ENCODE results near the gene GSTO1.
"Not testable (repeated sequence)": the region's sequence is repeated elsewhere in the genome, so short reads cannot be mapped to it uniquely, and the experiment has no call there.

Gene GSTO1

GRCh38 chr10:104234934-104235333, 19.8 kb upstream of the GSTO1 start:
- H3K27me3 ChIP-seq (ENCODE audit: insufficient read depth, low read length): peaks cover 12% of the 10 kb centered on the region; the same call in 1 of the 2 replicates
- H3K9me3 ChIP-seq (ENCODE audit: insufficient read depth, low read depth, low read length): peaks cover 22% of the 10 kb centered on the region
- no peaks in the 10 kb centered on the region for H3K4me1 ChIP-seq (ENCODE audit: insufficient read depth, low read length)
- no peaks in the 10 kb centered on the region for H3K36me3 ChIP-seq (ENCODE audit: insufficient read depth, low read depth, low read length)
- H3K9ac ChIP-seq (ENCODE audit: low read depth, low read length): no peak overlapping the region
- no peak overlapping the region for H3K4me3 ChIP-seq (ENCODE audit: low read length)
- H3K27ac ChIP-seq (ENCODE audit: low read length): no peak overlapping the region

DNA sequence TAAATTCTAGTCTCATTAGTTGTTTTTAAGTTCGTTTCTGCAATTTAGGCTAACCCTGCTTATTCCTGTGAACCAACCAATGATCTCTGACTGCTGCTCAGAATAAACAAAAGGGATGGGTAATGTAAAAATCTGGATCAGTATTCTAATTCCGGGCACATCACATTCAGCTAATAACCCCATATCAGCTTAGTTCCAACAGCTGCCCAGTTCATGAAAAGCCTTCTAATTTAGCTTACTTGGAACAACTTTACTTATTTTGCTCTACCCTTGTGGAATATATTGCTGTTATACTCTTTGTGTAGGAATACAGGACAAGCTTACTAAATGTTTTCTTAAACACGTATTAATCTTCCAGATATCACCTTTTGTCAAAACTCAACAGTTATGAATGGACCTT, 18.9 kb upstream of the GSTO1 start:
- no peak overlapping the region for H3K27ac ChIP-seq (ENCODE audit: low read length)
- peaks cover 10% of the 10 kb centered on the region; the same call in 1 of the 2 replicates for H3K27me3 ChIP-seq (ENCODE audit: insufficient read depth, low read length)
- no peak overlapping the region for H3K9ac ChIP-seq (ENCODE audit: low read depth, low read length)
- no peaks in the 10 kb centered on the region for H3K4me1 ChIP-seq (ENCODE audit: insufficient read depth, low read length)
- H3K4me3 ChIP-seq (ENCODE audit: low read length): no peak overlapping the region
- H3K9me3 ChIP-seq (ENCODE audit: insufficient read depth, low read depth, low read length): peaks cover 22% of the 10 kb centered on the region
- no peaks in the 10 kb centered on the region for H3K36me3 ChIP-seq (ENCODE audit: insufficient read depth, low read depth, low read length)

GRCh38 chr10:104240078-104240477, 14.6 kb upstream of the GSTO1 start:
- Histone ChIP-seq H3K4me3 (ENCODE audit: low read length) (no peak overlapping the region), H3K4me1 (ENCODE audit: insufficient read depth, low read length) (no peaks in the 10 kb centered on the region), H3K36me3 (ENCODE audit: insufficient read depth, low read depth, low read length) (no peaks in the 10 kb centered on the region), H3K9me3 (ENCODE audit: insufficient read depth, low read depth, low read length) (peaks cover 7% of the 10 kb centered on the region; the same call in 1 of the 2 replicates), H3K9ac (ENCODE audit: low read depth, low read length) (no peak overlapping the region), H3K27me3 (ENCODE audit: insufficient read depth, low read length) (no peaks in the 10 kb centered on the region), H3K27ac (ENCODE audit: low read length) (no peak overlapping the region)

GRCh38 chr10:104242545-104242944, 12.1 kb upstream of the GSTO1 start:
- no peaks in the 10 kb centered on the region for H3K9me3 ChIP-seq (ENCODE audit: insufficient read depth, low read depth, low read length)
- no peaks in the 10 kb centered on the region for H3K36me3 ChIP-seq (ENCODE audit: insufficient read depth, low read depth, low read length)
- no peaks in the 10 kb centered on the region for H3K4me1 ChIP-seq (ENCODE audit: insufficient read depth, low read length)
- H3K9ac ChIP-seq (ENCODE audit: low read depth, low read length): no peak overlapping the region
- H3K27ac ChIP-seq (ENCODE audit: low read length): no peak overlapping the region
- H3K27me3 ChIP-seq (ENCODE audit: insufficient read depth, low read length): no peaks in the 10 kb centered on the region
- H3K4me3 ChIP-seq (ENCODE audit: low read length): no peak overlapping the region

DNA sequence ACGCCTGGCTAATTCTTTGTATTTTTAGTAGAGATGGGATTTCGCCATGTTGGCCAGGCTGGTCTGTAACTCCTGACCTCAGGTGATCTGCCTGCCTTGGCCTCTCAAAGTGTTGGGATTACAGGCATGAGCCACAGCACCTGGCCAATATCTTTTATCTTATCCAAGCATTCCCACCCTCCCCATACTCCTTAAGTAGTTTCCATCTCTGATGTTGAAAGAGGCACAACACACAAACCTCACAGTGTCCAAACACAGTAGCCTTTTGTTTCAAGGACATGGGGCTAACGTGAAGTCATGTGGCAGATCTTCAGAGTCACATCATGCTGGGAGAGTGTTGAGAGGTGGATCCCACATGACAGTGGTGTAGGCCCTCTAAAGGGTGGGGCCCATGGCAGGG, 11.7 kb upstream of the GSTO1 start:
- H3K4me1 ChIP-seq (ENCODE audit: insufficient read depth, low read length); H3K9me3 ChIP-seq (ENCODE audit: insufficient read depth, low read depth, low read length); H3K27me3 ChIP-seq (ENCODE audit: insufficient read depth, low read length); H3K9ac ChIP-seq (ENCODE audit: low read depth, low read length); H3K36me3 ChIP-seq (ENCODE audit: insufficient read depth, low read depth, low read length); H3K4me3 ChIP-seq (ENCODE audit: low read length); H3K27ac ChIP-seq (ENCODE audit: low read length): not testable (repeated sequence)

DNA sequence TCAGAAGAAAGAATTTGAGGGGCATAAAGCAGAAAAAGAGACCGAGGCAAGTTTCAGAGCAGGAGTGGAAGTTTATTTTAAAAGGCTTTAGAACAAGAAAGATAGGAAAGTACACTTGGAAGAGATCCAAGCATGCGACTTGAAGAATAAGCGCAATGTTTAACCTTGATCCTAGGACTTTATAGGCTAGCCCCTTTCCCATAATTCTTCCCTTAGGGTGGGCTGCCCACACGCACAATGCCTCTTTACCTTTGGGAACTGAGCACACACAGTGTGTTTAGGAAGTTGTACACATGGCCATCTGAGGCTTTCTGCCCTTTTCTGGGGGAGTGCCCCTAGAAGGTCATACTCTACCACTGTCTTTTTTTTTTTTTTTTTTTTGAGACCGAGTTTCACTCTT, 11.2 kb upstream of the GSTO1 start:
- no peak overlapping the region for H3K9ac ChIP-seq (ENCODE audit: low read depth, low read length)
- no peak overlapping the region for H3K27ac ChIP-seq (ENCODE audit: low read length)
- no peaks in the 10 kb centered on the region for H3K4me1 ChIP-seq (ENCODE audit: insufficient read depth, low read length)
- no peak overlapping the region for H3K4me3 ChIP-seq (ENCODE audit: low read length)
- no peaks in the 10 kb centered on the region for H3K36me3 ChIP-seq (ENCODE audit: insufficient read depth, low read depth, low read length)
- no peaks in the 10 kb centered on the region for H3K9me3 ChIP-seq (ENCODE audit: insufficient read depth, low read depth, low read length)
- no peaks in the 10 kb centered on the region for H3K27me3 ChIP-seq (ENCODE audit: insufficient read depth, low read length)

DNA sequence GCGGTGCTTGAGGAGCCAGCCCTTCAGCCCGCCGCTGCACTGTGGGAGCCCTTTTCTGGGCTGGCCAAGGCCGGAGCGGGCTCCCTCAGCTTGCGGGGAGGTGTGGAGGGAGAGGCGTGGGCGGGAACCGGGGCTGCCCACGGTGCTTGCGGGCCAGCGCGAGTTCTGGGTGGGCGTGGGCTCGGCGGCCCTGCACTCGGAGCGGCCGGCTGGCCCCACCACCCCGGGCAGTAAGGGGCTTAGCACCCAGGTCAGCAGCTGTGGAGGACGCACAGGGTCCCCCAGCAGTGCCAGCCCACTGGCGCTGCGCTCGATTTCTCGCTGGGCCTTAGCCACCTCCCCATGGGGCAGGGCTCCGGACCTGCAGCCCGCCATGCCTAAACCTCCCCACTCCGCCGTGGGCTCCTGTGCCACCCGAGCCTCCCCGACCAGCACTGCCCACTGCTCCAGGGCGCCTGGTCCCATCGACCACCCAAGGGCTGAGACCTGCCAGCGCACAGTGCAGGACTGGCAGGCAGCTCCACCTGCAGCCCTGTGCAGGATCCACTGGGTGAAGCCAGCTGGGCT, 9.5 kb upstream of the GSTO1 start:
- Histone ChIP-seq H3K9me3 (ENCODE audit: insufficient read depth, low read depth, low read length) (no peaks in the 10 kb centered on the region), H3K9ac (ENCODE audit: low read depth, low read length) (no peak overlapping the region), H3K4me3 (ENCODE audit: low read length) (no peak overlapping the region), H3K4me1 (ENCODE audit: insufficient read depth, low read length) (no peaks in the 10 kb centered on the region), H3K27me3 (ENCODE audit: insufficient read depth, low read length) (no peaks in the 10 kb centered on the region), H3K27ac (ENCODE audit: low read length) (no peak overlapping the region), H3K36me3 (ENCODE audit: insufficient read depth, low read depth, low read length) (no peaks in the 10 kb centered on the region)

DNA sequence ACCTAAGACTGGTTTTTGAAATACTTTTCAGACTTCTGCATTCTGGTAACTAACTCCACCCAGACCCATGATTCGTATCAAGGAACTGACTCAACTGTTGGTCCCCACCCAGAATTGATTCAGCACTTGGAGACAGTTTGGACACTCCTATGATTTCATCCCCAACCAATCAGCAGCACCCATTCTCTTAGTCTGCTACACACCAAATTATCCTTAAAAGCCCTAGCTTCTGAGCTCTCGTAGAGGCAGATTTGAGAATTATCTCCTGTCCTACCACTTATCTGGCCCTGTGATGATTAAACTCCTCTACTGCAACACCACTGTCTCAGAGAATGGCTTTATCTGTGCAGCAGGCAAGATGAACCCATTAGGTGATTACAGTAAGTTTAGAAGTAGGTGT, 7.7 kb upstream of the GSTO1 start:
- Histone ChIP-seq H3K4me1 (ENCODE audit: insufficient read depth, low read length) (peaks cover 9% of the 10 kb centered on the region), H3K27me3 (ENCODE audit: insufficient read depth, low read length) (peaks cover 6% of the 10 kb centered on the region; the same call in 1 of the 2 replicates), H3K4me3 (ENCODE audit: low read length) (no peak overlapping the region), H3K9ac (ENCODE audit: low read depth, low read length) (no peak overlapping the region), H3K9me3 (ENCODE audit: insufficient read depth, low read depth, low read length) (no peaks in the 10 kb centered on the region), H3K27ac (ENCODE audit: low read length) (no peak overlapping the region), H3K36me3 (ENCODE audit: insufficient read depth, low read depth, low read length) (no peaks in the 10 kb centered on the region)

- no peak overlapping the region for H3K4me3 ChIP-seq (ENCODE audit: low read length)
- H3K27me3 ChIP-seq (ENCODE audit: insufficient read depth, low read length): peaks cover 13% of the 10 kb centered on the region; the same call in 1 of the 2 replicates
- H3K27ac ChIP-seq (ENCODE audit: low read length): no peak overlapping the region
- no peak overlapping the region for H3K9ac ChIP-seq (ENCODE audit: low read depth, low read length)
- H3K4me1 ChIP-seq (ENCODE audit: insufficient read depth, low read length): peaks cover 14% of the 10 kb centered on the region
- no peaks in the 10 kb centered on the region for H3K36me3 ChIP-seq (ENCODE audit: insufficient read depth, low read depth, low read length)
- no peaks in the 10 kb centered on the region for H3K9me3 ChIP-seq (ENCODE audit: insufficient read depth, low read depth, low read length)
Observed at GRCh38 chr10:104247513-104248146, 7.1 kb upstream of the GSTO1 start.

- Histone ChIP-seq H3K4me1 (ENCODE audit: insufficient read depth, low read length) (peaks cover 27% of the 10 kb centered on the region), H3K27me3 (ENCODE audit: insufficient read depth, low read length) (peaks cover 23% of the 10 kb centered on the region; the same call in 1 of the 2 replicates)
- not testable (repeated sequence) for H3K9ac ChIP-seq (ENCODE audit: low read depth, low read length); H3K27ac ChIP-seq (ENCODE audit: low read length); H3K4me3 ChIP-seq (ENCODE audit: low read length); H3K9me3 ChIP-seq (ENCODE audit: insufficient read depth, low read depth, low read length); H3K36me3 ChIP-seq (ENCODE audit: insufficient read depth, low read depth, low read length)
Observed at GRCh38 chr10:104248931-104249330, 5.8 kb upstream of the GSTO1 start.

DNA sequence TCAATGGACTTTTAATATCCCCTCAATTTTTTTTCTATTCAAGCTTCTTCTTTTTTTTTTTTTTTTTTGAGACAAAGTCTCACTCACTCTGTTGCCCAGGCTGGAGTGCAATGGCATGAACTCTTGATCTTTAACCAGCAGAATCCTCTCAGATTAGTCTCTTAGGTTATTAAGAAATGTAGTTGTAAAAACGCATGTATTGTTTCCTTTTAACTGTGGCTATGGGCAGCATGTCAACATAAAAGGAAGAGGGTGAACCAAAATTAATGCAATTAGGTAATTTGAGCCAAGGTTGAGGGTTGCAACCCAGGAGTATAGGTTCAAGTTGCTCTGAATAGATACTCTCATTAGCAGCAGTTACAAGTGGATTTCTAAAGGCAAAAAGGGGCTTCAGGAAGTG, 4.3 kb upstream of the GSTO1 start:
- peaks cover 36% of the 10 kb centered on the region for H3K27me3 ChIP-seq (ENCODE audit: insufficient read depth, low read length)
- H3K27ac ChIP-seq (ENCODE audit: low read length): no peak overlapping the region
- no peaks in the 10 kb centered on the region for H3K9me3 ChIP-seq (ENCODE audit: insufficient read depth, low read depth, low read length)
- H3K9ac ChIP-seq (ENCODE audit: low read depth, low read length): no peak overlapping the region
- peaks cover 32% of the 10 kb centered on the region for H3K4me1 ChIP-seq (ENCODE audit: insufficient read depth, low read length)
- H3K4me3 ChIP-seq (ENCODE audit: low read length): no peak overlapping the region
- H3K36me3 ChIP-seq (ENCODE audit: insufficient read depth, low read depth, low read length): no peaks in the 10 kb centered on the region

DNA sequence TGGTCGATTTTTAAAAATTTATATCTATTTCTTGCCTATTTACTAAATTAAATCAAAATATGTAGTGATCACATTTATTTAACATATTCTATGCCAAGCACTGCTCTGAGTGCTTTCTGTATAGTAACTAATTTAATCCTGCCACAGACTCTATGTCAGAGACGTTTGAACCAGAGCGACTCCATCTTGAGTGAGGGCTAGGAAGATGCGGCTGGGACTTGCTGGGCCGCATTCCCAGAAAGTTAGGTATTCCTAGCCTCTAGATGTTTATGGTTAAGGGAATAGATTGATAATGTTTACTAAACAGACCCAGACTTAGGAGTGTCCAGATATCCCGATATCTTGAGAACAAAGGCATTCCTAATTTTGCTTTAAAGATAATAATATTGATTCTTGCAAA, 3.2 kb upstream of the GSTO1 start:
- Histone ChIP-seq H3K27me3 (ENCODE audit: insufficient read depth, low read length) (peaks cover 47% of the 10 kb centered on the region), H3K9ac (ENCODE audit: low read depth, low read length) (no peak overlapping the region), H3K4me3 (ENCODE audit: low read length) (no peak overlapping the region), H3K9me3 (ENCODE audit: insufficient read depth, low read depth, low read length) (no peaks in the 10 kb centered on the region), H3K27ac (ENCODE audit: low read length) (no peak overlapping the region), H3K4me1 (ENCODE audit: insufficient read depth, low read length) (peaks cover 36% of the 10 kb centered on the region), H3K36me3 (ENCODE audit: insufficient read depth, low read depth, low read length) (no peaks in the 10 kb centered on the region)
